ENCODE results near the gene MEGF9.

GRCh38 chr9:120556775-120557174 is 157.5 kb downstream of the MEGF9 start:
- TF ChIP-seq CTCF (IDR thresholded peaks at IDR 0.05; ENCODE audit: low read depth, low read length, missing input control) (no peak), SP1 (IDR thresholded peaks at IDR 0.05) (no peak), GABPA (IDR thresholded peaks at IDR 0.05 in 1 of 2, conservative IDR thresholded peaks at IDR 0.05 in 1 of 2) (no peak), RAD21 (IDR thresholded peaks at IDR 0.05) (no peak), YY1 (IDR thresholded peaks at IDR 0.05) (no peak), HNF4A (conservative IDR thresholded peaks at IDR 0.05) (no peak), EGR1 (IDR thresholded peaks at IDR 0.05; ENCODE audit: low read depth in 2 of 2) (no peak), REST (IDR thresholded peaks at IDR 0.05) (no peak), MAX (IDR thresholded peaks at IDR 0.05) (no peak), FOXA2 (IDR thresholded peaks at IDR 0.05) (no peak), TAF1 (conservative IDR thresholded peaks at IDR 0.05) (no peak), ZBTB33 (IDR thresholded peaks at IDR 0.05) (no peak), RXRA (IDR thresholded peaks at IDR 0.05) (no peak), ATF3 (IDR thresholded peaks at IDR 0.05) (no peak)
